A549 (cell line): ENCODE data around the gene FRMD4A. TPM values are rescaled to one million over a fixed set of nuclear protein-coding genes. Genes with fewer than 3 reads are reported as not detected.

Source experiments
- ATAC-seq, 2 experiments: fragments of 200-7000 bp in 1 of 2; fragments of >200 bp in 1 of 2; cut with Nextera tagmentation in 1 of 2; cut with Tn5 transposase in 1 of 2; 3 replicates each; pipeline versions ENCODE4 v1.8.0 to v1.9.1; 2018 to 2020; ENCODE audit warnings: mild to moderate bottlenecking in 1 of 2, moderate library complexity in 1 of 2
- CTCF ChIA-PET: fragments of 300-600 bp; sonication (Branson Sonifier 250); formaldehyde crosslinking; extraction: SDS; loops from one replicate; lab custom pipeline; 2021; ENCODE audit warnings: antibody characterized with exemption, inconsistent platforms; lab: Yijun Ruan, JAX
- POLR2A ChIA-PET: fragments of 350-600 bp; formaldehyde crosslinking; extraction: SDS; loops from one replicate; lab custom pipeline; 2021; ENCODE audit warnings: antibody characterized with exemption, inconsistent platforms; lab: Yijun Ruan, JAX
- DNase-seq, 2 experiments: peaks; one replicate each; pipeline versions ENCODE4 v3.0.0 to v3.0.0-alpha.2; 2011 to 2016; ENCODE audit warnings: low read depth in 1 of 2, low spot score in 1 of 2
- FAIRE-seq: peaks from 2 replicates; lab custom pipeline; 2011; peaks lifted over from hg19 to GRCh38; lab: Jason Lieb, UNC
- H3K27ac ChIP-seq, 2 experiments: fragments of >200 bp; sonication (Bioruptor Twin); formaldehyde crosslinking; 3 replicates each; pipeline ENCODE4 v1.5.1; 2016 to 2017
- H3K4me1 ChIP-seq: fragments of >200 bp; sonication (Bioruptor Twin); formaldehyde crosslinking; 3 replicates; pipeline ENCODE4 v1.6.1; 2016
- H3K4me2 ChIP-seq: fragments of >200 bp; sonication (Bioruptor Twin); formaldehyde crosslinking; 3 replicates; pipeline ENCODE4 v1.6.1; 2016
- H3K4me3 ChIP-seq: fragments of >200 bp; sonication (Bioruptor Twin); formaldehyde crosslinking; 3 replicates; pipeline ENCODE4 v1.5.1; 2016
- H3K9me3 ChIP-seq: fragments of >200 bp; sonication (Bioruptor Twin); formaldehyde crosslinking; 3 replicates; pipeline ENCODE4 v1.6.1; 2016
- CBX2 ChIP-seq: fragments of 200-600 bp; sonication (generic); IDR thresholded peaks from 2 replicates; pipeline ENCODE4 v1.6.1; 2016; ENCODE audit warnings: low read depth, mild to moderate bottlenecking, borderline replicate concordance
- CHD2 ChIP-seq: fragments of 150-350 bp; IDR thresholded peaks from 2 replicates; pipeline ENCODE4 v1.6.1; 2014; ENCODE audit warnings: low read length; ENCODE audit not compliant: partially characterized antibody
- ESRRA ChIP-seq: fragments of 150-350 bp; IDR thresholded peaks from 2 replicates; pipeline ENCODE4 v1.6.1; 2014; ENCODE audit warnings: mild to moderate bottlenecking, low read length, borderline replicate concordance
- FOXS1 ChIP-seq: fragments of 250-450 bp; sonication (Bioruptor Pico); IDR thresholded peaks from 2 replicates; pipeline ENCODE4 v1.5.0; 2020; ENCODE audit warnings: mild to moderate bottlenecking, moderate library complexity
- HES2 ChIP-seq: fragments of >200 bp; sonication (Bioruptor Twin); formaldehyde crosslinking; IDR thresholded peaks from 2 replicates; pipeline ENCODE4 v1.6.1; 2016
- HOXA7 ChIP-seq: fragments of 250-450 bp; sonication (Bioruptor Pico); IDR thresholded peaks from 2 replicates; pipeline ENCODE4 v1.5.0; 2020; ENCODE audit warnings: mild to moderate bottlenecking, moderate library complexity
- HOXB5 ChIP-seq: fragments of 250-450 bp; sonication (Bioruptor Pico); IDR thresholded peaks from 2 replicates; pipeline ENCODE4 v1.5.0; 2020; ENCODE audit warnings: mild to moderate bottlenecking, moderate library complexity
- JUN ChIP-seq, 2 experiments: fragments of >200 bp; sonication (Bioruptor Twin); formaldehyde crosslinking; IDR thresholded peaks; 2 replicates in 1 of 2; 3 replicates in 1 of 2; pipeline ENCODE4 v1.6.1; 2016 to 2017
- KDM1A ChIP-seq: fragments of 200-600 bp; sonication (generic); IDR thresholded peaks from 2 replicates; pipeline ENCODE4 v1.6.1; 2016; ENCODE audit warnings: low read depth, mild to moderate bottlenecking
- KDM5A ChIP-seq: fragments of 200-600 bp; sonication (generic); IDR thresholded peaks from 2 replicates; pipeline ENCODE4 v1.6.1; 2016; ENCODE audit warnings: antibody characterized with exemption, mild to moderate bottlenecking
- NFE2L2 ChIP-seq: fragments of 150-350 bp; conservative IDR thresholded peaks from 2 replicates; pipeline ENCODE4 v1.6.1; 2014; ENCODE audit warnings: low read length
- POLR2A ChIP-seq: IDR thresholded peaks from 2 replicates; pipeline ENCODE4 v1.6.1; 2012; ENCODE audit warnings: mild to moderate bottlenecking, low read length
- RAD21 ChIP-seq, 2 experiments: fragments of >200 bp in 1 of 2; sonication (Bioruptor Twin) in 1 of 2; formaldehyde crosslinking in 1 of 2; IDR thresholded peaks in 1 of 2; conservative IDR thresholded peaks in 1 of 2; 2 replicates in 1 of 2; 3 replicates in 1 of 2; pipeline ENCODE4 v1.6.1; 2012 to 2018; ENCODE audit warnings: inconsistent platforms in 1 of 2
- RARB ChIP-seq: fragments of 250-450 bp; sonication (Bioruptor Pico); IDR thresholded peaks from 2 replicates; pipeline ENCODE4 v1.8.0; 2021; ENCODE audit warnings: mild to moderate bottlenecking, moderate library complexity
- RCOR1 ChIP-seq: fragments of 150-350 bp; IDR thresholded peaks from 2 replicates; pipeline ENCODE4 v1.6.1; 2014; ENCODE audit warnings: antibody characterized with exemption, low read length, low read depth
- RFX5 ChIP-seq: fragments of 450-650 bp; IDR thresholded peaks from 2 replicates; pipeline ENCODE4 v1.7.1; 2014; ENCODE audit warnings: antibody characterized with exemption, mild to moderate bottlenecking, moderate library complexity
- RNF2 ChIP-seq: fragments of 200-600 bp; sonication (generic); IDR thresholded peaks from 2 replicates; pipeline ENCODE4 v1.6.1; 2016; ENCODE audit warnings: low read depth, mild to moderate bottlenecking, antibody characterized with exemption, moderate library complexity, borderline replicate concordance
- SMC3 ChIP-seq: fragments of >200 bp; sonication (Bioruptor Twin); formaldehyde crosslinking; IDR thresholded peaks from 3 replicates; pipeline ENCODE4 v1.6.1; 2018; ENCODE audit warnings: inconsistent platforms
- SREBF2 ChIP-seq: fragments of 450-650 bp; IDR thresholded peaks from 2 replicates; pipeline ENCODE4 v1.6.1; 2014; ENCODE audit warnings: mild to moderate bottlenecking, moderate library complexity
- TFCP2L1 ChIP-seq: fragments of 250-450 bp; sonication (Bioruptor Pico); IDR thresholded peaks from 2 replicates; pipeline ENCODE4 v1.5.0; 2021; ENCODE audit warnings: mild to moderate bottlenecking
- TP53 ChIP-seq: fragments of 250-450 bp; sonication (Bioruptor Pico); IDR thresholded peaks from 2 replicates; pipeline ENCODE4 v1.5.0; 2021; ENCODE audit warnings: mild to moderate bottlenecking, moderate library complexity
- ZFP36 ChIP-seq: fragments of 450-650 bp; IDR thresholded peaks from 2 replicates; pipeline ENCODE4 v1.6.1; 2014; ENCODE audit warnings: borderline replicate concordance; ENCODE audit not compliant: partially characterized antibody
- WGBS: methylation state at CpG from one replicate; pipeline ENCODE4 v1.1.6; 2017; ENCODE audit errors: missing lambda C conversion rate; 5-methylcytosine and 5-hydroxymethylcytosine counted together
- polyA plus RNA-seq, 4 experiments: library from polyadenylated mRNA; depleted of rRNA in 3 of 4; stranded (reverse); fragments of >200 nt; fragmentation: RNase III in 1 of 4; extraction: RNeasy Plus Mini Kit Qiagen cat#74134 plus additional on column Dnase treatment in 1 of 4; gene quantifications; 2 replicates in 3 of 4; 3 replicates in 1 of 4; pipeline ENCODE4 v1.2.3, GENCODE V29; 2011 to 2017
- TF ChIP-seq, protein P1 (sequence below): IDR thresholded peaks from 2 replicates; pipeline ENCODE4 v1.6.1; 2012
- TF ChIP-seq, protein P2 (sequence below): IDR thresholded peaks from 2 replicates; pipeline ENCODE4 v1.6.1; 2012; ENCODE audit warnings: low read depth, borderline replicate concordance
- TF ChIP-seq, protein P3 (sequence below): fragments of >200 bp; sonication (Bioruptor Twin); formaldehyde crosslinking; IDR thresholded peaks from 3 replicates; pipeline ENCODE4 v1.5.1; 2016

Gene FRMD4A
- polyA plus RNA-seq, 2 of the 4 experiments (the other 2 are of a cell fraction): 2.5 to 4.7 TPM

DNA sequence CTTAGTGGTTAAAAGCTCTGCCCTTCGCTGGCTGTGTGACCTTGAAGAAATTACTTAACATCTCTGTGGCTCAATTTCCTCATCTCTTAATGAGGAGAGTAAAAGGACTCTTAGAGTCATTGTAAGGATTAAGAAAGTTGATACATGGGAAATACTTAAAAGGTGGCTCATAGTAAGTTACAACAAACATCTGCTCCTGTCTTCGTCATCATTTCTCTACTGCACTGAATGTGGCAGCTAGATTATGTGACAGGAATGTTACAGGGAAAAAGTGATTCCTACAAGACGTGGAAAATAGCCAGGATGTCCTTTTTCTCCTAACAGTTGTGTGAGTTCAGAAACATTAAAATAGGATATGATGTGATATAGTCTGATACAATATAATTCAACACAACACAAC, 184.7 kb downstream of the FRMD4A start:
- no peak for FAIRE-seq
- no peak for ATAC-seq
- Histone ChIP-seq H3K27ac (no peak overlapping the region), H3K4me1 (no peaks in the 10 kb centered on the region), H3K4me2 (no peak overlapping the region), H3K4me3 (no peak overlapping the region)
- WGBS: 3% methylated on average over 3 of the region's 3 CpGs
- POLR2A ChIA-PET: no interaction called here
- CTCF ChIA-PET: interaction anchor here (0.6 kb wide), 1 partner anchor 56 kb away, joined by 3 read pairs; no protein-coding TSS in a partner anchor
- TF ChIP-seq CBX2: no peak
- no peak for TF ChIP-seq KDM1A
- no peak for TF ChIP-seq NFE2L2
- no peak for TF ChIP-seq ZFP36
- no peak for TF ChIP-seq SMC3
- TF ChIP-seq RARB (CRISPR knock-in tag): no peak
- TF ChIP-seq HOXB5 (CRISPR knock-in tag): no peak
- TF ChIP-seq ESRRA: no peak
- no peak for TF ChIP-seq CHD2
- TF ChIP-seq POLR2A: no peak
- no peak for TF ChIP-seq HES2
- no peak for TF ChIP-seq JUN (IDR thresholded peaks at IDR 0.05)
- TF ChIP-seq FOXS1 (CRISPR knock-in tag): no peak
- TF ChIP-seq, protein P1, sequence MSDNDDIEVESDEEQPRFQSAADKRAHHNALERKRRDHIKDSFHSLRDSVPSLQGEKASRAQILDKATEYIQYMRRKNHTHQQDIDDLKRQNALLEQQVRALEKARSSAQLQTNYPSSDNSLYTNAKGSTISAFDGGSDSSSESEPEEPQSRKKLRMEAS: no peak
- no peak for TF ChIP-seq TP53 (CRISPR knock-in tag)
- no peak for TF ChIP-seq RFX5
- TF ChIP-seq RCOR1: no peak
- TF ChIP-seq, all 56 proteins: peak for 0
- DNase-seq: no peak
- no peaks in the 10 kb centered on the region; the same call in 2 of the 3 replicates for H3K9me3 ChIP-seq

- CTCF ChIA-PET: no interaction called here
- POLR2A ChIA-PET: no interaction called here
- Histone ChIP-seq H3K27ac (no peak overlapping the region), H3K9me3 (no peaks in the 10 kb centered on the region), H3K4me3 (no peak overlapping the region), H3K4me2 (no peak overlapping the region), H3K4me1 (no peaks in the 10 kb centered on the region)
- WGBS: 24% methylated on average over 4 of the region's 4 CpGs
- DNase-seq: no peak
- FAIRE-seq: no peak
- ATAC-seq: no peak
- TF ChIP-seq CHD2: no peak
- no peak for TF ChIP-seq HES2
- TF ChIP-seq RNF2: no peak
- TF ChIP-seq CBX2: no peak
- TF ChIP-seq KDM5A: no peak
- TF ChIP-seq, protein P2, sequence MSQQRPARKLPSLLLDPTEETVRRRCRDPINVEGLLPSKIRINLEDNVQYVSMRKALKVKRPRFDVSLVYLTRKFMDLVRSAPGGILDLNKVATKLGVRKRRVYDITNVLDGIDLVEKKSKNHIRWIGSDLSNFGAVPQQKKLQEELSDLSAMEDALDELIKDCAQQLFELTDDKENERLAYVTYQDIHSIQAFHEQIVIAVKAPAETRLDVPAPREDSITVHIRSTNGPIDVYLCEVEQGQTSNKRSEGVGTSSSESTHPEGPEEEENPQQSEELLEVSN: no peak
- TF ChIP-seq HOXA7: no peak
- TF ChIP-seq, protein P3, sequence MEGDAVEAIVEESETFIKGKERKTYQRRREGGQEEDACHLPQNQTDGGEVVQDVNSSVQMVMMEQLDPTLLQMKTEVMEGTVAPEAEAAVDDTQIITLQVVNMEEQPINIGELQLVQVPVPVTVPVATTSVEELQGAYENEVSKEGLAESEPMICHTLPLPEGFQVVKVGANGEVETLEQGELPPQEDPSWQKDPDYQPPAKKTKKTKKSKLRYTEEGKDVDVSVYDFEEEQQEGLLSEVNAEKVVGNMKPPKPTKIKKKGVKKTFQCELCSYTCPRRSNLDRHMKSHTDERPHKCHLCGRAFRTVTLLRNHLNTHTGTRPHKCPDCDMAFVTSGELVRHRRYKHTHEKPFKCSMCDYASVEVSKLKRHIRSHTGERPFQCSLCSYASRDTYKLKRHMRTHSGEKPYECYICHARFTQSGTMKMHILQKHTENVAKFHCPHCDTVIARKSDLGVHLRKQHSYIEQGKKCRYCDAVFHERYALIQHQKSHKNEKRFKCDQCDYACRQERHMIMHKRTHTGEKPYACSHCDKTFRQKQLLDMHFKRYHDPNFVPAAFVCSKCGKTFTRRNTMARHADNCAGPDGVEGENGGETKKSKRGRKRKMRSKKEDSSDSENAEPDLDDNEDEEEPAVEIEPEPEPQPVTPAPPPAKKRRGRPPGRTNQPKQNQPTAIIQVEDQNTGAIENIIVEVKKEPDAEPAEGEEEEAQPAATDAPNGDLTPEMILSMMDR: no peak
- TF ChIP-seq JUN (IDR thresholded peaks at IDR 0.05): no peak
- TF ChIP-seq RFX5: no peak
- TF ChIP-seq TP53 (CRISPR knock-in tag): no peak
- TF ChIP-seq SREBF2: no peak
- no peak for TF ChIP-seq RAD21 (conservative IDR thresholded peaks at IDR 0.05 in 1 of 2, IDR thresholded peaks at IDR 0.05 in 1 of 2)
- TF ChIP-seq TFCP2L1 (CRISPR knock-in tag): no peak
These were observed 186.3 kb downstream of the FRMD4A start for GRCh38 chr10:14144451-14144850.
